Activated naive CD8-positive, alpha-beta T cell treated with anti-CD3 and anti-CD28 coated beads, Interleukin-2, amount 10 ng/mL, durations not matched to agents 7 days and 5 days (primary cell): Measurements from ENCODE around the gene CTNNAL1. TPM values are rescaled to one million over a fixed set of nuclear protein-coding genes. Genes with fewer than 3 reads are reported as not detected.

Experiments
- ATAC-seq: fragments of 150-1000 bp; cut with Tn5 transposase; one replicate; pipeline ENCODE4 v1.10.0; 2021; ENCODE audit warnings: low read depth, moderate library complexity
- POLR2A ChIA-PET: fragments of 350-600 bp; sonication (Branson Sonifier 250); formaldehyde crosslinking; loops from one replicate; lab custom pipeline; 2021; ENCODE audit warnings: antibody characterized with exemption; lab: Charles Lee
- DNase-seq: peaks from one replicate; pipeline ENCODE4 v3.0.0; 2021
- H3K27ac Mint-ChIP-seq: one replicate; pipeline ENCODE4 v1.8.0; 2022; ENCODE audit warnings: mild to moderate bottlenecking, mixed read lengths
- H3K27me3 Mint-ChIP-seq: one replicate; pipeline ENCODE4 v1.8.0; 2022; ENCODE audit warnings: mild to moderate bottlenecking, moderate library complexity, mixed read lengths
- H3K36me3 Mint-ChIP-seq: one replicate; pipeline ENCODE4 v1.8.0; 2021; ENCODE audit warnings: mild to moderate bottlenecking, mixed read lengths
- H3K4me1 Mint-ChIP-seq: one replicate; pipeline ENCODE4 v1.8.0; 2021; ENCODE audit warnings: mixed read lengths
- H3K4me3 Mint-ChIP-seq: one replicate; pipeline ENCODE4 v1.8.0; 2022; ENCODE audit warnings: mild to moderate bottlenecking, moderate library complexity, mixed read lengths
- H3K9me3 Mint-ChIP-seq: one replicate; pipeline ENCODE4 v1.8.0; 2021; ENCODE audit warnings: mixed read lengths
- total RNA-seq, 2 experiments: library from RNA; stranded (reverse); gene quantifications; one replicate each; pipeline ENCODE4 v1.2.3, GENCODE V29; 2021

Gene CTNNAL1
- total RNA-seq, 2 experiments from 2014 or later: 14.0 to 15.2 TPM

GRCh38 chr9:108960331-108960730, 53.0 kb downstream of the CTNNAL1 start:
- Mint-ChIP-seq H3K4me1 (peaks cover 1% of the 10 kb centered on the region), H3K36me3 (peaks cover 2% of the 10 kb centered on the region), H3K27me3 (no peaks in the 10 kb centered on the region), H3K4me3 (no peak overlapping the region), H3K27ac (no peak overlapping the region), H3K9me3 (no peaks in the 10 kb centered on the region)
- POLR2A ChIA-PET: no interaction called here
- no peak for ATAC-seq
- DNase-seq: no peak

GRCh38 chr9:108956631-108957026, 56.7 kb downstream of the CTNNAL1 start:
- POLR2A ChIA-PET: no interaction called here
- H3K27me3 Mint-ChIP-seq: no peaks in the 10 kb centered on the region
- no peaks in the 10 kb centered on the region for H3K9me3 Mint-ChIP-seq
- H3K27ac Mint-ChIP-seq: no peak overlapping the region
- no peak for DNase-seq
- ATAC-seq: no peak
- H3K36me3 Mint-ChIP-seq: peaks cover 2% of the 10 kb centered on the region
- H3K4me3 Mint-ChIP-seq: no peak overlapping the region
- peaks cover 1% of the 10 kb centered on the region for H3K4me1 Mint-ChIP-seq

GRCh38 chr9:108956022-108956630, 57.2 kb downstream of the CTNNAL1 start:
- no peak for DNase-seq
- no peak overlapping the region for H3K27ac Mint-ChIP-seq
- no peaks in the 10 kb centered on the region for H3K9me3 Mint-ChIP-seq
- H3K27me3 Mint-ChIP-seq: no peaks in the 10 kb centered on the region
- ATAC-seq: no peak
- POLR2A ChIA-PET: no interaction called here
- H3K4me1 Mint-ChIP-seq: peaks cover 1% of the 10 kb centered on the region
- peaks cover 5% of the 10 kb centered on the region for H3K36me3 Mint-ChIP-seq
- no peak overlapping the region for H3K4me3 Mint-ChIP-seq

- POLR2A ChIA-PET: no interaction called here
- no peak overlapping the region for H3K27ac Mint-ChIP-seq
- H3K4me3 Mint-ChIP-seq: no peak overlapping the region
- H3K36me3 Mint-ChIP-seq: peaks cover 5% of the 10 kb centered on the region
- no peaks in the 10 kb centered on the region for H3K27me3 Mint-ChIP-seq
- no peak for ATAC-seq
- H3K4me1 Mint-ChIP-seq: peaks cover 1% of the 10 kb centered on the region
- no peak for DNase-seq
- H3K9me3 Mint-ChIP-seq: no peaks in the 10 kb centered on the region
These were observed 59.2 kb downstream of the CTNNAL1 start for GRCh38 chr9:108953983-108954574.

- ATAC-seq: no peak
- POLR2A ChIA-PET: no interaction called here
- H3K27ac Mint-ChIP-seq: no peak overlapping the region
- no peaks in the 10 kb centered on the region for H3K9me3 Mint-ChIP-seq
- no peaks in the 10 kb centered on the region for H3K4me1 Mint-ChIP-seq
- H3K27me3 Mint-ChIP-seq: no peaks in the 10 kb centered on the region
- no peak for DNase-seq
- H3K36me3 Mint-ChIP-seq: peaks cover 7% of the 10 kb centered on the region
- H3K4me3 Mint-ChIP-seq: no peak overlapping the region
These were observed 61.7 kb downstream of the CTNNAL1 start for GRCh38 chr9:108951578-108951977.

DNA sequence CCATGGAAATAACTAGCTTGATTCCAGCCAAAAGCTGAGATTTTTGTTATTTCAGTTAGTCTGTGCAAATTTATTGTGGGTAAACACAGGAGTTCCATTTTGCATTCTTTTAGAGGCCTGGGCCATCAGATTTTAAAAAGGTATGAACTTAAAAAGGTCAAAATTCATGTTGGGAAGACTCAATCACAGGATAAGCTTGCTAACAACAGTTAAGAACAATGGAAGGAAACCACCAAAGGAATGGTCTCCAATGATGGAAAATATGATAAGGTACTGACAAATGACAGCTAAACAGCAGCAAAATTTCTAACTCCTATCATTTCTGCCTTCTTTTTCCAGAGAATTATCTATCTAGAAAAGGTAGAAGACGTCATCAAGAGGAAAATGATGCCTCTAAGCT, 63.1 kb downstream of the CTNNAL1 start:
- Mint-ChIP-seq H3K27ac (no peak overlapping the region), H3K36me3 (peaks cover 10% of the 10 kb centered on the region), H3K9me3 (no peaks in the 10 kb centered on the region), H3K4me1 (no peaks in the 10 kb centered on the region), H3K27me3 (no peaks in the 10 kb centered on the region), H3K4me3 (no peak overlapping the region)
- DNase-seq: no peak
- no peak for ATAC-seq
- POLR2A ChIA-PET: interaction anchor here (0.6 kb wide), 2 partner anchors 138 to 490 kb away, joined by 3 to 5 read pairs; no protein-coding TSS in a partner anchor

DNA sequence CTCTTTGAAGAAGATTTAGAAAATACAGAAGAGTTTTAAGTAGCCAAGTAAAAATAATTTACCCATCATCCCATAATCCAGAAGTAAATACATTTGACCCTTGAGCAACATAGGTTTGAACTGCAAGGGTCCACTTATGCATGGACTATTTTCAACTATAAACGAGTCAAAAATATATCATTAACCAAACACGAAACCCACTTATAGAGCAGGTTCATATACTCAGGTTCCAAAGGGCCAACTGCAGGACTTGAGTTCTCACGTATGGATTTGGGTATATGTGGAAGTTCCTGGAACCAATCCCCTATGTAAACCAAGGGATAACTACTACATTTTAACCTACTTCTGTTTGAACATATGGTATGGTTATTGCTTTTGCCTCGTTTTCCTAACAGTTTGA, 73.3 kb downstream of the CTNNAL1 start:
- POLR2A ChIA-PET: no interaction called here
- no peaks in the 10 kb centered on the region for H3K27me3 Mint-ChIP-seq
- H3K9me3 Mint-ChIP-seq: no peaks in the 10 kb centered on the region

DNA sequence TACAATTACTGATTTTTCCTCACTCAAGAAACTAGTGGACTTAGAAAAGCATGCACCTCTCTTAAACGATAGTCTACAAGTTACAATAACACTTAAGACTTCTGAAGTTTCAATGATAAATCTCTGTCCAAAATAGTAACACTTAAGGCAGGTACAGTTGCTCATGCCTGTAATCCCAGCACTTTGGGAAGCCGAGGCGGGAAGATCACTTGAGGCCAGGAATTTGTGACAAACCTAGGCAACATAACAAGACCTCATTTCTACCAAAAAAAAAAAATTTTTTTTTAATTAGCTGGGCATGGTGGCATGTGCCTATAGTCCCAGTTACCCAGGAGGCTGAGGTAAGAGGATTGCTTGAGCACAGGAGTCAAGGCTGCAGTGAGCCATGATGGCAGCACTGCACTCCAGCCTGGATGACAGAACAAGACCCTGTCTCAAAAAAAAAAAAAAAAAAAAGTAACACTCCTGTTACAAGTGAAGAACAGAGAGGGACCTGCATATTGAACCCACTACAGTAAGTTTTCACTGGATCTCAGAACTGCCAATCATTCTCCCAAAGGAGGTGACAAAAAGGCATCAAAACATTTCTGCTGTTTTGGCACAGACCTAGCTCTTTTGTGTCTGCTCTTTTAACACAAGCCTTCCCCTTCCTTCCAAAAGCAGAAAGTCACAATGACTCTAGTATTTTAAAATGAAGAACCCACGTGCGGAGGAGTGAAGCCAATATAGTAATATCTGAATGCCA, 75.6 kb downstream of the CTNNAL1 start:
- Mint-ChIP-seq H3K4me1 (peaks cover 13% of the 10 kb centered on the region), H3K9me3 (no peaks in the 10 kb centered on the region), H3K4me3 (no peak overlapping the region), H3K36me3 (peaks cover 1% of the 10 kb centered on the region), H3K27ac (no peak overlapping the region), H3K27me3 (no peaks in the 10 kb centered on the region)
- DNase-seq: no peak
- POLR2A ChIA-PET: no interaction called here
- no peak for ATAC-seq

More for the DNA sequence above, 73.3 kb downstream of the CTNNAL1 start:
- Mint-ChIP-seq H3K36me3 (peaks cover 1% of the 10 kb centered on the region), H3K4me1 (peaks cover 5% of the 10 kb centered on the region), H3K4me3 (no peak overlapping the region), H3K27ac (no peak overlapping the region)
- ATAC-seq: no peak
- DNase-seq: no peak

GRCh38 chr9:108934323-108934893, 78.9 kb downstream of the CTNNAL1 start, which contains the start of gene ABITRAM:
Gene ABITRAM (plus strand): TSS chr9:108934400. CDS start chr9:108934487, 87 bp downstream.
- Mint-ChIP-seq H3K27me3 (no peaks in the 10 kb centered on the region), H3K27ac (peak within 1 kb of the TSS; percentile 99), H3K4me3 (peak within 1 kb of the TSS; percentile 97), H3K4me1 (peaks cover 15% of the 10 kb centered on the region), H3K36me3 (peaks cover 1% of the 10 kb centered on the region), H3K9me3 (no peaks in the 10 kb centered on the region)
- DNase-seq (peak; percentile 84), ATAC-seq (peak; percentile 80)
- POLR2A ChIA-PET: interaction anchor here (0.5 to 1.2 kb wide), 3 partner anchors 79 to 1632 kb away, joined by 3 read pairs; partner anchors contain the start of gene TMEM245

- Mint-ChIP-seq H3K9me3 (no peaks in the 10 kb centered on the region), H3K4me3 (peak within 1 kb of the TSS; percentile 97), H3K4me1 (peaks cover 15% of the 10 kb centered on the region), H3K27ac (peak within 1 kb of the TSS; percentile 99), H3K27me3 (no peaks in the 10 kb centered on the region), H3K36me3 (peaks cover 1% of the 10 kb centered on the region)
- POLR2A ChIA-PET: interaction anchor here (0.5 to 1.2 kb wide), 3 partner anchors 80 to 1632 kb away, joined by 3 read pairs; partner anchors contain the start of gene TMEM245
- ATAC-seq: peak; percentile 90
- peak; percentile 92 for DNase-seq
These were observed 79.5 kb downstream of the CTNNAL1 start, which contains the start of gene ELP1 for GRCh38 chr9:108933718-108934322. Gene ELP1 (minus strand): TSS chr9:108934124. CDS start chr9:108931146, 2,978 bp downstream.

DNA sequence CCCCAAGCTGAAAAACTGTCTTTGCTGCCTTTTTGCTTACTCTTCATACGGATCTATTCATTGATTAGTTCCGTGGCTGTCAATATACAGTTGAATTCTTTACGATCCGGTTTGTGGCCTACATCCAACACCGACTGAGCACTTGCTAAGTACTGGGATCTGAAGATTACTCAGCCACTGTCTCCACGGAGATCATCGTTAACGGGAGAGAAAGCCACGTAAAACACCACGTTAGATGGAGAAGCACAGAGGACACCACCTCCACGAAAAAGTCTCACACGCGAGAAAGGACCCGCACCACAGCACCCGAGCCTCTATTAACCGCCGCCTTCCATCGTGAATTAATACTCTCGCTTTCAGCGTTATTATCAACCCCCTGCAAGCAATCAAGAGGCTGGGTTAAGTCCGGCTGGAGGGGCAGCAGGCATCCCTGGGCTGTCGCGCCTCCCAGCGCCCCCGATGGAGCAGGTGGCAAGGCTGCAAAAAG, 80.0 kb downstream of the CTNNAL1 start:
- H3K27me3 Mint-ChIP-seq: no peaks in the 10 kb centered on the region
- H3K36me3 Mint-ChIP-seq: peaks cover 1% of the 10 kb centered on the region
- POLR2A ChIA-PET: interaction anchor here (1.2 kb wide), 1 partner anchor 81 kb away, joined by 3 read pairs; no protein-coding TSS in a partner anchor
- ATAC-seq (no peak), DNase-seq (no peak)
- peaks cover 15% of the 10 kb centered on the region for H3K4me1 Mint-ChIP-seq
- no peaks in the 10 kb centered on the region for H3K9me3 Mint-ChIP-seq
- peak overlapping the region; percentile 97 for H3K4me3 Mint-ChIP-seq
- H3K27ac Mint-ChIP-seq: peak overlapping the region; percentile 99

- DNase-seq (no peak), ATAC-seq (no peak)
- Mint-ChIP-seq H3K4me1 (peaks cover 7% of the 10 kb centered on the region), H3K4me3 (no peak overlapping the region), H3K27ac (no peak overlapping the region), H3K9me3 (no peaks in the 10 kb centered on the region), H3K36me3 (peaks cover 22% of the 10 kb centered on the region), H3K27me3 (no peaks in the 10 kb centered on the region)
- POLR2A ChIA-PET: no interaction called here
These were observed 84.9 kb downstream of the CTNNAL1 start for GRCh38 chr9:108928386-108928785.

DNA sequence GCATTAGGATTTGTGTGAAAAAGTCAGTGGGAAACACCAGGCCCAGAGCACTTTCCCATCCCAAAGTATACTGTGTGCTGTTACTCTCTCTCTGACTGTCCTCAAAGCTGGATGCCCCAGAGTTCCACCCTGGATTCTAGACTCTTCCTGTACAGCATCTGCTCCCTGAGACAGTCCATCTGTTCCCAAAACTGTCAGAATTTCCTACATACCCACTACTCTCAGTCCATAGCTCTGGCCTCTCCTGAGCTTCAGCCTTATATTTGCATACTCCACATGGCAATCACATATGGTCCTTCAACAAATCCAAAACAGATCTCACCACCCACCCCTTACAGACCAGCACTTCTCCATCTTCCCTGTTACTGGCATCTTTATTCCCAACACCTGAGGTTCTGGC, 88.8 kb downstream of the CTNNAL1 start:
- POLR2A ChIA-PET: no interaction called here
- H3K27me3 Mint-ChIP-seq: no peaks in the 10 kb centered on the region
- peaks cover 26% of the 10 kb centered on the region for H3K36me3 Mint-ChIP-seq
- H3K4me3 Mint-ChIP-seq: no peak overlapping the region
- H3K27ac Mint-ChIP-seq: no peak overlapping the region
- DNase-seq: no peak
- no peaks in the 10 kb centered on the region for H3K4me1 Mint-ChIP-seq
- ATAC-seq: no peak
- no peaks in the 10 kb centered on the region for H3K9me3 Mint-ChIP-seq
